ENCODE data around the gene STYXL2. TPM values are rescaled to one million over a fixed set of nuclear protein-coding genes. Genes with fewer than 3 reads are reported as not detected.

STYXL2 gene
- total and polyA plus RNA-seq, 2 of the 8 experiments (the other 6 are each of a cell fraction or from before 2014, with no cell fraction given) = 0.09 to 0.22 TPM

DNA sequence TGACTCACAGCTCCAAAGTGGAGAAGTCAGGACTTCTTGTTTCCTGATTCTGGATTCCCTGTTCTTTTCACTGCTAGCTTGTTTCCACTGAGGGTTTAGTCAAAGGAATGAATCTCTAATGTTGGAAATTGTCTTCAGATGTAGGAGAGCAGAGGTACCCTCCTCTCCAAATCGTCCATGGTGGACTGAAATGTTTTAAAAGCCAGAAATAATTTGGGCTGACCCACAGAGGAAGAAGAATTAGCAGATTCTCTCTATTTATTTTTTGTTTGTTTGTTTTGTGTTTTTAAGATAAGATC, 34.1 kb upstream of the STYXL2 start (continued):
- TF ChIP-seq CHD7 (IDR thresholded peaks at IDR 0.05; ENCODE audit: insufficient replicate concordance, low read length) = no peak
